GM21786 (cell line): Measurements from ENCODE around the gene ARL16.

Experiments
- ATAC-seq: cut with Tn5 transposase; IDR thresholded peaks from one replicate; pipeline ENCODE4 v1.9.1; 2021; ENCODE audit not compliant: unreplicated experiment

The ARL16 gene

DNA sequence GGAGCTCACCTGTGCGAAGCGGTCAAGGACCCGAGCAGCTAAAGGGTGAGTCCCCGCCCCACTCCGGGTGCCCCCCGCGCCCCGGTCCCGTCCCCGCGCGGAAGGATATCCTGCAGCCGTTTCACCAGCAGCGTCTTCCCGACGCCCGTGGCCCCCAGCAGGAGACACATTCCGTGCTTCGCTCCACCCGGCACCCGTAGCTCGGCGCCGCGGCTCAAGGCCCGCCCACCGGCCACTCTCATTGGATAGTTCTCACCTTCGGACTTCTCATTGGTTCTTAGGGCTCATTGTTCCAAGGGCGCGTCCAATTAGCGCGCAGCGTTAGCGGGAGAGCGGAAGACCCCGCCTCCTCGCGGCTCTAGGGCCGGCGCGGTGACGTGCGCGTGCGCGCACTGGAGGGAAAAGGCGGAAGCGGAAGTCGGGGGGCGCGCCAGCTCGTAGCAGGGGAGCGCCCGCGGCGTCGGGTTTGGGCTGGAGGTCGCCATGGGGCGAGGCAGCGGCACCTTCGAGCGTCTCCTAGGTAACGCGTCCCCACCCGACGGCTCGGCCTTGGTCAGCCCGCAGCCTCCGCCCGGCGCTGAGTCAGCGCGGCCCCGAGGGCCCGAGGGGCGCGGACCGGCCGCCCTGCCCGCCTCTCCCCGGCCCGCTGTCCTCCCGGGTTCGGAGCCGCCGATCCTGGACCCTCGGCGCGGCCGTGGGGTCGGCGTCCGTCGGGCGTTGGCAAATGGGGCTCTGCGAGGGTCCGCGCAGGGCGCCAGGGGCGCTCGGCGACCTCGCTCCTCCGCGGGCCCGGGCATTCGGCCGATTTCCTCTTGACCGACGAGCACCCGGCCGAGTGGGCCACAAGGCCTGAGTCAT is at the start of gene ARL16, which contains the start of gene HGS:
ARL16 (minus strand) TSS at position 214 of the 858 bp plus-strand sequence; CDS start at position 170, 44 bp downstream.
HGS (plus strand) TSS at position 428 of the 858 bp plus-strand sequence; CDS start at position 484, 56 bp downstream.
- peak; percentile 94 for ATAC-seq

- ATAC-seq = no peak
Measured at GRCh38 chr17:81727324-81728031, 43.9 kb upstream of the ARL16 start.

GRCh38 chr17:81726004-81726403 is 42.4 kb upstream of the ARL16 start:
- no peak for ATAC-seq

DNA sequence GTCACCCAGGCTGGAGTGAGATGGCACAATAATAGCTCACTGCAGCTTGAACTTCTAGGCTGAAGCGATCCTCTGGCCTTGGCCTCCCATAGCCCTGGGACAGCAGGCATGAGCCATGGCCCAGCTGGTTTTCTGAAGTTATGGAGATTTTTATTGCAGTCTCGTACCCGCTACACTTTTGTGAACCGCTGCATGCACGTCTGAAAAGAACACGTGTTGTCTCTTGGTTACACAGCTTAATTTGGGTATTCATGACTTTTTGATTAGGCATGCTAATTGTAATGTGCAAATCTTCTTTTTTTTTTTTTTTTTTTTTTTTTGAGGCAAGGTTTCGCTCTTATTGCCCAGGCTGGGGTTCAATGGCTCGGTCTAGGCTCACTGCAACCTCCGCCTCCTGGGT is 41.8 kb upstream of the ARL16 start:
- no peak for ATAC-seq

GRCh38 chr17:81723651-81724209 is 40.1 kb upstream of the ARL16 start:
- ATAC-seq = no peak

DNA sequence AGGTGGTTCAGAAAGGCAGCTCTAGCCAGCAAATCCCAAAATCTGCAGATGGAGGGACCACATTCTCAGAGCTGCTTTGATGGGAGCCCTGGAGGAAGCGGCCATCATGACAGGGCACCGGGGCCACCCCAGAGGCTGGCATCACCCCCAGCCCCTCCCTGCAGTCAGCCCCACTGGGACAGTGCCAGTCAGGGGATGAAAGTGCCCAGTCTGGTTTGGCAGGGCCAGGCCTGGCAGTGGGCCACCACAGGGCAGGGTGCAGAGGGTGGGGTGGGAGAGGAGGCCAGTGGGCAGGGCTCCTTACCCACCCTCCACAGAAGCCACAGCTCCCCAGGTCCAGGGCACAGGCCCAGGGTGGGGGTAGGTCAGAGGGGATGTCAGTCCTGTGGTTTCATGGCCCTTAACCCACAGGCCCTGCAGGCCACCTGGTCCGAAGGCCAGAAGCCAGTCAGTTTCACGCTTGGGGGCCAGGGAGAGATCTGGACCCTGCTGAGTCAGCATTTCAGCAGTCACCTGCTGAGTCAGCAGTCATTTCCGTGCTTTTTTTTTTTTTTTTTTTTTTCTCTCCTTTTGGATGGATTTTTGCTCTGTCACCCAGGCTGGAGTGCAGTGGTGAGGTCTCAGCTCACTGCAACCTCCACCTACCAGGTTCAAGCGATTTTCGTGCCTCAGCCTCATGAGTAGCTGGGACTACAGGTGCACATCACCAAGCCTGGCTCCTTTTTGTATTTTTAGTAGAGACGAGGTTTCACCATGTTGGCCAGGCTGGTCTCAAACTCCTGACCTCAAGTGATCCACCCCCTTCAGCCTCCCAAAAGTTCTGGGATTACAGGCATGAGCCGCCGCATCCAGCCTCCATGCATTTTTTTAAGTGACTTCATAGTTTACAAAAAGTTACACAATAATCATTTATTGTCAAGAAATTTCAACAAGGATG is 38.9 kb upstream of the ARL16 start:
- no peak for ATAC-seq

- no peak for ATAC-seq
Measured at GRCh38 chr17:81720267-81721071, 36.9 kb upstream of the ARL16 start.

DNA sequence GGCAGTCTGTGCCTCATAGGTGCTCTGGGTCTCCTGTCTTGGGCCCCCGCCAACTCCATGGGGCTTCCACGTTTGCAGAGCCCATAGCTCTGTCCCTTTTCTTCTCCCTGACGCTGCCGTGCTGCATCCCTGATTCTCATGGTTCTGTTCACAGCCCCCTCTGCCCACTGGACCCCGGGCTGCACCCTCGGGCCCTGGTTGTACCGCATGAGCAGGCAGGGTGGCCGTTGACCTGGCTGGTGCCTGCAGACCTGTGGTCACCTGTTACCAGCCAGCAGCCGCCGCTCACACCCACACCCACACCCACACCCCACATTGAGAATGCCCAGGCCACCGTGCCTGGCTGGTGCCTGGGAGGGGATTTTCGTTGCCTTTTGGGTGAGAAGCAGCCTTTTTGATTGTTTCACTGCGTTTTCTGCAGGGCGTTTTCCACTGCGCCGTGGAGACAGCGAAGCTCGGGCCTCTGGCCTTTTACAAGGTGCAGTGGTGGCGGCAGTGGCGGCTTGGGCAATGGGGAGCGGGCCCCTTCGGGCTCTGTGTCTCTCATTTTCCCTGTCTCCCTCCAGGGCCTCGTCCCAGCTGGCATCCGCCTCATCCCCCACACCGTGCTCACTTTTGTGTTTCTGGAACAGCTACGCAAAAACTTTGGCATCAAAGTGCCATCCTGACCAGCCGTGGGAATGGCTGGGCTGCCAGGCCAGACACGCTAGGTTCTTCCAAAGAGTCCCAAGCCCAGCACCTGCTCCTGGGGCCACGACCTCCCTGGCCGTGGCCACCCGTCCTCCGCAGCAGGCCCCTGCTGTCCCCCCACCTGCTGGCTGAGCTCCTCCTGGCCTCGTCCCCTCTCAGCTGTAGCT is 36.0 kb upstream of the ARL16 start:
- ATAC-seq = no peak

- no peak for ATAC-seq
Measured at GRCh38 chr17:81717766-81718089, 34.1 kb upstream of the ARL16 start.

GRCh38 chr17:81717049-81717765 is 33.6 kb upstream of the ARL16 start:
- no peak for ATAC-seq

DNA sequence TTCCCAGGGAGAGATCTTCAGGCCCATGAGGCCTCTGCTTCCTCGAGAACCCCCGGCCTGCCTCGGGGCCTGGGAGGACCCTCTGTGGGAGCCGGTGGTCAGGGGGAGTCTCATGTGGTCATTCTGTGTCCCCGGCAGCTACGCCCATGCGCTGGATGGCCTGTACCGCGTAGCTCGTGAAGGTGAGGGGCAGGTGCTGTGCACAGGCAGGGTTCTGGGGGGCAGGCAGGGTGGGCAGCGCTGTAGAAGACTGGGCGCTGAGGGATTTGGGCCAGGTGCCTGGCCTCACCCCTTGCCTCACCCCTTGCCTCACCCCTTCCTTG is 33.0 kb upstream of the ARL16 start:
- ATAC-seq = no peak

DNA sequence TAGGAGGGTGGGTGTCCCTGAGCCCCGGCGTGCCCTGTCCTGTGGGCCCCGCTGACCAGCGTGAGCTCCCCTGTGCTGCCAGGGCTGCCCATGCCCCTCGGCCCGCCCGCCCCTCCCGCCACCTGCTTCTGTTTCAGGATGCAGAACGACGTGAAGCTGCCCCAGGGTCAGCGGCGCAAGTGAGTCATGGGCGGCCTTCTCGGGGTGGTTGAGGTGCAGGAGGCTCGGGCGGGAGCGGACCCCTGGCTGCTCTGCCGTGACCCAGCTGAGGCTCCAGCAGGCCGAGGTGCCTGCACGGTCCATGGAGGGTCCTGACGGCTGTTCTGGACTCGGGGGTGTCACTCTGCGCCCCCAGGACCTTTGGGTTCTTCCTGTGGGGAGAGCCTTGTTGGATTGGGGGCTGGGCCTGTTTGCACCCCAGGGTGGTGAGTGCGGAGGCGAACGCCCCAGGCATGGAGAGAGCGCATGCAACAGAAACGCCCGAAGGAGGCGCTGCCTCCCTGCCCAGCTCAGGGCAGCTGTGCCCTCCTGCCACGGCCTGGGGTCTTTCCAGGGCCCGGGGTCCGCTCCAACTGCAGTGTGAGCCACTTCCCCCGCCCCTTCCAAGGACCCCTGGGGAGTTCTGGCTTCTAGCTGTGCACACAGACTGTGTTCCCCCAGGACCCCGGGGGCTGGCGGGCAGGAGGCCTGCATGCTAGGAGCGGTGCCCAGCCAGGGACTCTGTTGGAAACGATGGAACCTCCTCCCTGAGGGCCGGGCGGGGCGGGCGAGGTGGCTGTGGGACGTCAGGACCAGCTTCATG is 32.5 kb upstream of the ARL16 start:
- ATAC-seq = no peak

- ATAC-seq = no peak
Measured at GRCh38 chr17:81715107-81715871, 31.7 kb upstream of the ARL16 start.

- ATAC-seq = no peak
Measured at GRCh38 chr17:81714412-81715106, 31.0 kb upstream of the ARL16 start.

- ATAC-seq = no peak
Measured at GRCh38 chr17:81713556-81714411, 30.2 kb upstream of the ARL16 start.
